NCI-H226 (cell line): Measurements from ENCODE around the gene OSBP2.

Experiments used
- DNase-seq: peaks from one replicate; pipeline ENCODE4 v3.0.0-alpha.2; 2015

OSBP2 gene

DNA sequence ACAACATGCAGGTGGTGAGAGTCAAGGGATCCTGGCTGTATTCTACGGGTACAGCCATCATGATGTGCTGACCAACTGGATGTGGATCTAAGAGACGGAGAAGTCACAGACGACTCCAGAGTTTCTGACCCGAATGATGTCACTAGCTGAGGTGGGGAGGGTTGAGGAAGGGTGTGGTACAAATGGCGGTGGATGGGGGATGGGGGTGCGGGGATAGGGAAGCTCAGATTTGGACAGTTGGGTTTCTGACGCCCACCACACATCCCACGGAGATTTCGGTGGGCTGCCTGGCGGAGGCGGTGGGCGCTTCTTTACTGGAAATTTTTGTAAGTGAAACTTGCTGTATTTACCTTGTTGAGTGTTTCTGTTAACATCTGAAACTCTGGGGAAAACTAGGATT is 126.7 kb downstream of the OSBP2 start:
- DNase-seq = no peak

DNA sequence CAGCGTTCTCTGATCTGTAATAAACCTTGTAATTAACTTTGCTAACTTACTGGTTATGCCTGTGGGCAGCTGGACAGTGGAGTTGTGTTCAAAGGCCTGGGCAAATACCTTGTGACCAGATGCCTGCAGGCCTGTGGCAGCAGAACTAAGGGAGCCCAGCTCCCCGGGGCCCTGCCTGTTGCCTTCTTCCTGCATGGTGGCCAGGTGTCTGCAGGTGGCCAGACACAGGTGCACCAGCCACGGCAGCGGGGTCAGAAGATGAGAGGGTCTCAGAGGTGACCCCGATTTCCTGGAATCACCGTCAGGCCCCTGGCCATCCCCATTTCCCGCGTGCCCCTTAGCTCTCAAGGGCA is 127.2 kb downstream of the OSBP2 start:
- no peak for DNase-seq

DNA sequence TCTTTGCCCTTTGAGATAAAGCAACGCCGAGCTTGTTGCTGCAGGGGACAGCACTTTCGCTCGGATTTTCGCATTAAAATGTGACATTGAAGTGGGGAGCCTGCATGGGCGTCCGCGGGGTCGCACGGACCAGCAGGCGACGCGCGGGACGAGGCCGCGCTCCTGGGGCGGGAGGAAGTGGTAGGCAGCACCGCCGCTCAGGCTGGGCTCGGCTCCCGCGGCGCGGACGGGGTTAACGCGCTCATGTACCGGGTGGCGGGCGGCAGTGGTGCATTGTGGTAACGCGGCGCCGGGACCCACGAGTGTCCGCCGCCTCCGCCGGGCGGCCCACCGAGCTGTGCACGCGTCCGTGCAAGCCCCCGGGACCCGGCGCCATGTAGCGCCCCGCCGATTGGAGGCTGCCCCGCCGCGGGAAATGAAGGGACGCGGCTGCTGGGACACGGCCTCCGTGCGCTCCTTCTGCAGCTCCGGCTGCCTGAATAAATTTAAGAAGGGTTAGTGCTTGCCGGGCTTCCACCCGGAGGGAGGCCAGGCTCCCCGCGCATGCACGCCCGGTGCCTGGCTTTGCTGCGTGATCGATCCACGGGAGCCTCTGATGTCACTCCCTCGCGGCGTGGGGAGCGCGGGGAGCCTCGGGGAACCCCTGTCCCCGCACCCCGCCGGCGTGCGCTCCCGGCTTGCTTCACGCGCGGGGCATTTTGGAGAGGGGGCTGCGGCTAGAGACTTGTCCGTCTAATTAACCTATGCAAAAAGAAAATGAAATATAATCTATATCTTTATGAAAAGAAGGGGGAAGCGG is 127.7 kb downstream of the OSBP2 start:
- no peak for DNase-seq

DNA sequence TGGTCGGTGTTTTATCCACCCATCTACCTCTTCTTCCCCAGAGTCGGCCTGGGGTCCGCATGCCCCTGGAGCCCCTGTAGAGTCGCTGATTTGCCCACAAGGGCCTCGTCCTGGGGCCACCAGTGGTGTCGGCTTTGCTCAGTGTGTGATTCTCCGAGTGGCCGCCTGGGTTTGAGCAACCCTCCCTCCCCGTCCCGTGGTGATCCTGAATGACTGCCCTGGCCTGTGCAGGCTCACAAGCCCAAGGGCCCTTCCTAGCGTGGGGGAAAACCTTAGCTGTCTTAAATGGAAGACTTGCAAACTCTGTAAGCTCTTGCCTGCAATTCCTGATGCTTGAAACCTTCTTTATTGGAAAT is 128.3 kb downstream of the OSBP2 start:
- DNase-seq = no peak

DNA sequence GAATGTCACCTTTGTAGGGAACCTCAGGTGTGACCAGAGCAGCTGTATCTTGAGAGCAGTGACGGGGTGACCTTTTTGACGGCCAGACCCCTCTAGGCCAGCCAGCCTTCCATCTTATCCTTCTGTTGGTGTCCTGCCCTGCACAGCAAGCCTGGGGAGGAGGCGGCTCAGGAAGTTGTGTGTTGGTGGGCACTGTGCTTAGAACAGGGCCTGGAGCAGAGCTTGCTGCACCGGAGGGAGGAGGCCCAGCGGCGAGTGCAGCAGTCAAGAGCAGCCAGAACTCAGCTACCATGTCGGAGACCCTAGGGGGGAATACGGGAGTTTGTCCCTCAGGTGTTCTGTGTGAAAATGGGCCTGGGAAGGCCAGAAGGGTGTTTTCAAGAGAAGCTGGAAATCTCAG is 129.4 kb downstream of the OSBP2 start:
- no peak for DNase-seq

DNA sequence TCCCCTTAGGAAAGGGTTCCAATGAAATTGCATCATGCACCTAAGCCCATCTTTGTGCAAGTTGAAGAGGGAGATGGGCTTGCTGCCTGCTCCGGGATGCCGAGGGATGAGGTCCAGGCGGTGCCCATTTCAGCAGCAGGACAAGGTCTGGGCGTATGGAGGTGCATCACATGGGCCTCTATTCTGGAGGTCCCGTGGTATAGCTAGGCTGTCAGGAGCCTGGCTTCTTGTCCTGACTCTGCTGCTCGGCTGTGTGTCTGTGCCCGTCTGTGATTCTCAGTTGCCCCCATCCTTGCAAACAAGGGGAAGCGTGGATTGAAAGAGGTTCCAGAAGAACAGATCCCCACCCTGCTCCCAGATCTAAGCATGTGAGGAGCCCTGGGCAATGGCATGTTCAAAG is 130.0 kb downstream of the OSBP2 start:
- DNase-seq = no peak

DNA sequence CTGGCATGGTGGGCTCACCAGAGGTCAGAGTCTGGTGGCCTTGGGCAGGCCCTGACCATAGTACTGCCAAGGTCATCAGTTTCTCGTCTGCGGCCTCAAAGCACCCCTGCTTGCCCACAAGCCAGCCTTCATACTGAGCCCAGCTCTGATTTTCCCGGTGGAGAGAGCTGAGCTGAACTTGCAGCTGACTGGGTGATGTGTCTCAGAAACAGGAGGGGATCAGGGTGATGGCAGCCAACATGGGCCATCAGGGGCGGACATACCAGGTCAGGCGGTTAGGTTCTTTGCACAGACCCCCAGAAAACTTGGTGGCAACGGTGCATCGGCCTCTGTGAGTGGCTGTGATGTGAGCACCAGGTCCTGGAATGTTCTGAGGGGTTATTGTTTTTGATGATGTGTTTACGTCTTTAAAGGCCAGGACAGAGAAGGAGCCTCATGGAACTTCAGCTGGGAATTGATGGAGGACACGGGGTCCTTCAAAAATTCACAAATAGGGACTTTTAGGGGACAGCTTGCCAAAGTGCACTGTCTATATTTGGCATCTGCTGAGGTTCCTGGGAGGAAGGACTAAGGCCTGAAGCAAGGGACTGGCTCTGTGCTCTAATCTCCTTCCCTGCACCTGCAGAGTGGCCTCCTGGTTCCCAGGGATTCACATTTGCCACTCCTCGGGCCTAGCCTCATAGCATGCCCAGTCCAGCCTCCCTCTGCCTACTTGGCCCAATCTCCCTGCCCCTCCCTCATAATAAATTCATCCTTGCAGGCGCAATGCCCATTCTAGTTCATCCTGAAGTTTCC is 131.2 kb downstream of the OSBP2 start:
- no peak for DNase-seq

DNA sequence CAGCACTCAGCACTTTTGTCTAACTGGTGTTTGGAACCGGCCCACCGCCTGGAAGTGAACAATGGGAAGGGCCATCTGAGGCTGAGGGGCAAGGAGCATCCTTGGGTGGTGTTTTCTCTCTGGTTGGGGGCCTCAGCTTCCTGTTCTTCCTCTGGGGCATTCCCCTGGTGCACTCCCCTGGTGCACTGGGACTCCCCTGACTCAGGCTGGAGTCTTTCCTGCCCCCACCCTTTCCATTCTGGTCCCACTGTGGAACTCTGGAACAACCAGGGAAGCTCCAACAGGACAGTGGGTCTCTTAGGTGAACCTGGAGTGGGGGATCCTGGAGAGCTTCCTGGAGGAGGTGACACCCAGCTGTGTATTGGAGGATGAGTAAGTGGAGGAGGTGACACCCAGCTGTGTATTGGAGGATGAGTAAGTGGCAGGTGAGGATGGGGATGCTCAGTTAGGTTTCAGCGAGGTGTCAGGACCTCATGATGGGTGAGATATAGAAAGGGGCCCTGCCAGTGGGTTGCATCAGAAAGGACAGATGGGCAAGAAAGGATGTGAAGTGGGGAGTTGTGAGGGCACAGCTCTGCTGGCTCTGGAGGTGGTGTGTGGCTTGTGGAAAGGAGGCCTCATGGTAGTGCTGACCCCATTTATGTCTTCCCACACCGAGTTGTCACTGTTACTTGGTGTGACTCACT is 132.1 kb downstream of the OSBP2 start:
- no peak for DNase-seq

DNA sequence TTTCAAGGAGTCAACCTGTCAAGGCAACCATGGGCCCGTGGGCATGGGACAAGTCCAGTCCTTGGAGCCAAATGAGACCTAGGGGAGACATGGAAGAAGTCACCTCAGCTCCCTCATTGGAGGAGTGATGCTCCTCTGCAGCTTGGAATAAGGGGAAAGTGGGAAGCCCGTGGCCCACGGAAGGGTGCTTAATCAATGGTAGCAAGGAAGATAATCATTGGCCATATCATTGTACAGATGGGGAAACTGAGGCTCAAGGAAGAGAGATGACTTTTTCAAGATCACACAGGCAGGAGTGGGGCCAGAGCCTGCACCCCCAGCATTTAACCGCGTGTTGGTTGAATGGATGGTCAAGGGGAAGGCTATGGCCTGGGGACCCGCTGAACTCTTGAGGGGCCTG is 133.0 kb downstream of the OSBP2 start:
- DNase-seq = no peak

DNA sequence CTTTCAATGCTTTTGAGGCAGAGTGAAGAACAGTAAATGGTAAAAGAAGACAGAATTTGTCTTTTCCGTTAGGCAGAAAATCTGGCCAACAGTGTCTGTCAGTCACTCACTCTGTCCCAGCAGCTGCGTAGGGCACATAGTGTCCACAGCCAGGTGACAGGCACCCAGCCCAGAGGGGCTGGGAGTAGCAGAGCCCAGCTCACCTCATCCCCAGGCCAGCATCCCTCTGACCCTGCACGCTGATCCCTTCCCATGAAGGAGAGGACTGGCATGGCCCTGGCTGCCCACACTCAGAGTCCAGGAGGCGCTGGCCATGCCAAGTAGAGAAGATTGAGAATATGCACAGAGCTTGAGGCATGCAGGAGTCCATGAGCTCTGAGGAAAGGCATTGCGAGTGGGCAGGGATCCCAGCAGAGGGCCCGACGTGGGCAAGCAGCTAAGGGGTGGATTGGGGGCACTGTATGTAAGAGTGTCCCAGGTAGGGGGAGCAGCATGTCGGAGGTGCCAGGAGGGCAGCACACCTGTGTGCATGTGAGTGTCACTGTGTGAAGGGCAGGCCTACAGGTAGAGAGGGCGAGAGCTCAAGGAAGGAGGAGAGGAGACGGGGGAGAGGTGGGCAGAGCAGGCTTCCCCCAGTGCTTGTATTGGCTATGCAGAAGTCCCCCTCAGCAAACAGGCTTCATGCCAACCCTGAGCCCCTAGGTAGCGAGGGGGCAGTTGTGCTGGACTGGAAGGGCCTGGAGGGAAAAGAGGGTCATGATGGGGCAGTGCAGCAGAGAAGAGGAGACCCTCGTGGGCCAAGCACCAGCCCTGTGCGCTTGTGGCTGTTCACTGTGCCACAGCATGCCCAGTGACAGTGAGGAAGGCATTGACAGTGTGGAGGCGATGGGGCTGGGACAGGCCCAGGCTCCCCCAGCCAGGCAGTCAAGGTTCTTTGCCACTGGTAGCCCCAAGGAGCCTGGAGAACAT is 133.8 kb downstream of the OSBP2 start:
- DNase-seq = no peak

DNA sequence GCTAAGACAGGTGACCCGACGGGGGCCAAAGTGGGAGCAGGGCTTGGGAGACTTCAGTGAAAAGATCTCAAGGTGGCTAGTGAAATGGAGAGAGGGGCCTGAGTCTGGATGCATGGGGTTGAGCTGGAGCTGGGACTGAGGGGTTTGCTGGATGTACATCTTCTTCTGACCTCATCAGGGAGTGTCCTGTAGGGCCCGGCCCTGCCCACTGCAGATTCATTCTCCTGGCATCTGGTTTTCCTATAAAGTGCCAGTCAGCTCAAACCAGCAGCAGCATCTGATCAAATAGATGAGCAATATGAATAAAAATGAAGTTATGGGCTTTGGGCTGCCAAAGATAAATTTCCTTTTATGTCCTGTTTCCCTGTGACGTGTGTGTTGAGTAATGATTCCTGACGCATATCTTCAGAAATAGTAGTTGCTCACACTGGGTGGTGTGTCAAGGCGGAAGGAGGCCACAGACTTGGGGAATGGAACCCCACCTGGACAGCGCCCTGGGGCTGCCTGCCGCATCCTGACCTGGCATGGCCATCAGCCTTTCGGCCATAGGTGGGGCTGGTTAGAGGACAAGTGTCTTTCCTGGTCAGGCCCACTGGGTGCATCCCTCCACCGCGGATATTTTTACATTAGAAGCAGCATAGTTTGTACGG is 135.4 kb downstream of the OSBP2 start:
- peak; percentile 84 for DNase-seq

DNA sequence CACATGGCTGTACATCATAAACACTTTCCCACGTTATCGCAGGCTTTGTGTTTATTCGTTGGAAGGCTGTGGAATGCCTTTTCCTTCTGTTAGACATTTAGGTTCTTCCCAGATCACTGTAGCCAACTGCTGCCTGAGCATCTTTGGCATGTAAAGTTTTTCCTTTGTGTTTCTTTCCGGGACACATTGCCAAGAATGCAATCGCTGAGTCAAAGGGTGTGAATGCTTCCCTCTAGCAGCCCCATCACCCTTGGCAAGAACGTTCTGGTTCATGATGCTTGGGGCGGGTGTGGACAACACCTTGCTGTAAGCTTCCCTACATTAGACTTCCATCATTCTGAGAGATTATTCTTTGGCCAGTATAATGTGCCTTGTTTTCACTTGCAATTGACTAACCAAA is 136.2 kb downstream of the OSBP2 start:
- peak; percentile 92 for DNase-seq

DNA sequence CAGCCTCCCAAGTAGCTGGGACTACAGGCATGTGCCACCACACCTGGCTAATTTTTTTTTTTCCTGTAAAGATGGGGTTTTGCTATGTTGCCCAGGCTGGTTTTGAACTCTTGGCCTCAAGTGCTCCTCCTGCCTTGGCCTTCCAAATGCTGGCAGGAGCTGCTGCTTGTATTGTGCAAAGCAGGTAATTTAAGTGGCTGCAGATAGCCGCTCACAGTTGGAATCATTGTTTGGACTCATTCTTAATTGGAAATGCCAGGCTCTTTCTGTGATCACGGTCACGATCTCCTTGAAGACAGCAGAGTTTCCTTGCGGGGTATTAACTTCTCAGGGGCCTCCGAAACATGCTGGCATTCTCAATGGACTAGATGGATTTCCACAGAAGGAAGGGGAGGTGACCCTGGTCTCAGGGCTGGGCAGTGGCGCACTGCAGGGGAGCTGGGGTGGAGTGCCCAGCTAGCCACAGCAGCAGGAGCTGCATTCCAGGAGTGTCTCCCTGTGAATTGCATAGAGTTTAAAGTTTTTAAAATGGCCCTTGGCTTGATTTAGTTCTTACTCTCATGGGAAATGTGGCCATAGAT is 137.8 kb downstream of the OSBP2 start:
- no peak for DNase-seq

DNA sequence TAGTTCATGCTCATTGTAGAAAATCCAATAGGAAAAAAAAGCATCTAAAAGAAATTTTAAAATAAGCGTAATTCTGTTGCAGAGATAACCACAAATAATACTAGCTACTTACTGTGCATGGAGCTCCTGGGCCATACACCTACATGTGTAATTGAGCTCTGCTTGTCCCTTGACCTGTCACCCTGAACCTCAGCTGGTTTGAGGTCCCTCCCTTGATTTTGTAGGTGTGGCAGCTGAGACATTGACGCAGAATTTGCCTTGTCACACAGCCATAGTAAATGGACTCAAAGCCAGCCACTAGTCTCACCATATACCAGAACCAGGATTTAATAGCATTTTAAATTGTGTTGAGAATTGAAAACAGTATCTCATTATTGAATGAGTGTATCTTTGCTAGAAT is 138.6 kb downstream of the OSBP2 start:
- DNase-seq = no peak

DNA sequence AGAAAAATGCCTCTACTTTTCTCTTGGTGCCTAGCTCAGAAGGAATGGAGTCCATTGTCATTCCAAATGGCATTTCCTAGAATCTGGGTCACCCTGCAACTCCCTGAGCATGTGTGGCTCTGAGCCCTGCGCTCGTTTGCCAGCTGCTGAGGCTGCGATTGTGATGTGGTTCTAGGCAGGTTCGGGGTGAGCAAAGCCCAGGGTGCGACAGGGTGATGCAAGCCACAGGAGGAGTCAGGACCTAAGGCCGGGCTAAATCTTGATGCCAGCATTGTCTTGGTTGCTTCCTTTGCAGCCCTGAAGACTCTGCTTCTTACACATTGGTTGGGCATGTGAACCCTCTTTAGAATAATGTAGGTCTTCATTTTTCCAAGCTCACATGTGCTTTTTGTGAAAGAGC is 142.9 kb downstream of the OSBP2 start:
- DNase-seq = no peak

DNA sequence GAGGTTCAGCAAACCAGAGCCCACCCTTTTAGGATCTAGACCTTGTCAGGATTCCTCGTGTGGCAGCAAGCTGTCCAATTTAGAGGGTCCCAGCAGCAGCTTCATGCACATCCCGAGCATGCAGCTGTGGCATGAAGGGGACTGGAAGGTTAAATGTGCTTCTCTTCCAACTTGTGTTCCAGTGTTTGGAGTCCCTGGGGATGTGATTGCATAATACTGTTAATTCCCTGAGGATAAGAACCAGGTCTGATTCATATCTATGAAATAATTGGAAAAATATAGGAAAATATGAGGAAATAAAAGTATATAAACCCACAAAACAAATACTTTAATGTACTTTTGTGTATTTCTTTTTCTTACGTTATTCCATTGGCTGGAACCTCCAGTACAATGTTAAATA is 143.4 kb downstream of the OSBP2 start:
- no peak for DNase-seq

DNA sequence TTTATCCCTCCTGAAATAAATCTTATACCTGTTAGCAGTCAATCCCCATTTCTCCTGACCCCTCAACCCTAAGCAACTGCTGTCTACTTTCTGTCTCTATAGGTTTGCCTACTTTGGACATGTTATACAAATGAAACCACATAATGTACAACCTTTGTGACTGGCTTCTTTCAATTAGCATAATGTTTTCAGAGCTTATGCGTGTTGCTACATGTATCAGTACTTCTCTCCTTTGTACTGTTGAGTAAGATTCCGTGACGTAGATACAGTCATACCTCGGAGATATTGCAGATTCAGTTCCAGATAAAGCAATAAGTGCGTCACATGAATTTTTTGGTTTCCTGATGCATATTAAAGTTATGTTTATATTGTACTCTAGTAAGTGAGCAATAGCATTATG is 146.6 kb downstream of the OSBP2 start:
- DNase-seq = no peak

DNA sequence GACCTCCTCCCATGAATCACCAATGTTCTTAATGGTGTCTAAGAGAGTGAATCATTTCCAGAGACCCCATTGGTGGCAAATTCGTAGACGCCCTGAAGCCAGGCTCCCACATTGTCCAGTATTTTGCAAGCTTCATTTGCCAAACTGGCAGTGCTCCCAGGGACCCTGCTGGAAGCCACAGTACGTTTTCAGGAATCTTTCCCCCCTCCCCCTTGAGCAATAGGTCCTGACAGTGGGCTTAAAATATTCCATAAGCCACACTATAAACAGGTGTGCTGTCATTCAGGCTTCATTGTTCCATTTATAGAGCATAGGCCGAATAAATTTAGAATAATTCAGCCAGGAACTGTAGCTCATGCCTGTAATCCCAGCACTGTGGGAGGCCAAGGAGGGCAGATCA is 148.6 kb downstream of the OSBP2 start:
- peak; percentile 36 for DNase-seq

DNA sequence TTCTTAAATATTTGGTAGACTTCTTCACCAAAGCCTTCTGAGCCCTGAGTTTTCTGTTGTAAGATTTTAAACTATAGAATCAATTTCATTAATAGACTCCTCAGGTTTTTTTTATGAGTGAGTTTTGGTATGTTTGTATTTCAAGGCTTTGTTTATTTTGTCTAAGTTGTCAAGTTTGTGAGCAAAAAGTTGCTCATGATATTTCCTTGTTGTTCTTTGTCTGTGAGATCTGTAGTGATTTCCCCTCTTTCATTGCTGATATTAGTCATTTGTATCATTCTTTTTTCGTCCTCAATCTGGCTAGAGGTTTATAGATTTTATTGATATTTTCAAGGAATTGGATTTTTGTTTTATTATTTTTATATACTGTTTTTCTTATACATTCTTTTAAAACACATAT is 152.9 kb downstream of the OSBP2 start:
- no peak for DNase-seq

DNA sequence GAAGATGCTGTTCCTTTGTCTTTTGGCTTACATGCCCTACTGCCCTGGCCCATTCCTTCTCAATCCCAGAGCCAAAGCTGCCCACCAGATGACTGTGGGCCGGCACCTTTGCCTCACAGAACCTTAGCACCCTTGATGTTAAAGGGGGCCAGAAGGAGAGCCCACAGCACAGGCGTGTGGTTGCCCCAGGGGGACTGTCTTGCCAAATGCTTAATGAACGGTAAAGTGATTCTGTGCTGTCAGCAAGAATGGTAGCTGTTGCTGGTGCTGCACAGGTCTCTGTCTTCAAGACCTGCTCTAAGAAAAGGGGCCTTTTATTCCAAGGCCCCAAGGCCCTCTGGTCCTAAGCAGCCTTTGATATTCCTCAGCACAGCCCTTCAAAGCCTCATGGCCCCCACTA is 160.6 kb downstream of the OSBP2 start:
- no peak for DNase-seq

DNA sequence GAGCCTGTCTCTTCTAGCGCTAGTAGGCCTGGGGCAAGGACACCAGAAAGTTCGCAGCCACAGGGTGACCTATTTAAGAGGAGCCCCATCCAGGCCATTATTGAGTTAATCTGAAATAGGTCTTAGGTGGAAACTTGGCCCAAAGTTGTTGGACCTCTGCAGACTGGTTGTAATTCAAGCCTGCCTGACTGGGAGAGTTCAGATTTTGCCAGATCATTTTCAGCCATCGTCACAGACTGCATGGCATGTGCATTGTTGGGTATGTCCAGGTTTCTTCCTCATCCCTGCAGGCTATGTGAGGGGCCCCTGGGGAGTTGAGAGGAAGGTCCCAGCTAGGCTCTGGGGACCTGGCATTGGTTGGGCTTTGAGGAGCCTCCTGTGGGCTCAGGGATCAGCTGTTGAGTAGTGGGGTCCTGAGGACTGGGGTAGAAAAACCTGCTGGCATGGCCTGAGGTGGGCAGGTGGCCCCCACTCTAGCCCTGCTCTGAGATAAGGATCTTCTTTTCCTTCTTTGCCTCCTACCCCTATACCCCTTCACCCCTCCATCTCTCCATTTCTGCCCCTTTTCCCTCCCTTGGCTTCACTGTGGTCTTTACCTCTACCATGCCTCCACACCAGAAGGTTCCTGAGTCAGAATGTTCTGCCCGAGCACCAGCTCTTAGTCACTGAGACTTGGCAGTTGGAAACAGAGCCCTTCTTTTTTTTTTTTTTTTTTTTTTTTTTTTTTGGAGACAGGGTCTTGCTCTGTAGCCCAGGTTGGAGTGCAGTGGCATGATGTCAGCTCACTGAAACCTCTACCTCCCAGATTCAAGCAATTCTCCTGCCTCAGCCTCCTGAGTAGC is 161.2 kb downstream of the OSBP2 start:
- DNase-seq = no peak
